CD4-positive, alpha-beta T cell treated with Interleukin-6 for 4 hours (primary cell): Measurements from ENCODE around the gene PAF1.
"Not testable (repeated sequence)": the region's sequence is repeated elsewhere in the genome, so short reads cannot be mapped to it uniquely, and the experiment has no call there.

Source experiments
- DNase-seq: peaks from one replicate; pipeline ENCODE4 v3.0.0-alpha.2; 2020; ENCODE audit warnings: mixed read lengths

Gene PAF1

DNA sequence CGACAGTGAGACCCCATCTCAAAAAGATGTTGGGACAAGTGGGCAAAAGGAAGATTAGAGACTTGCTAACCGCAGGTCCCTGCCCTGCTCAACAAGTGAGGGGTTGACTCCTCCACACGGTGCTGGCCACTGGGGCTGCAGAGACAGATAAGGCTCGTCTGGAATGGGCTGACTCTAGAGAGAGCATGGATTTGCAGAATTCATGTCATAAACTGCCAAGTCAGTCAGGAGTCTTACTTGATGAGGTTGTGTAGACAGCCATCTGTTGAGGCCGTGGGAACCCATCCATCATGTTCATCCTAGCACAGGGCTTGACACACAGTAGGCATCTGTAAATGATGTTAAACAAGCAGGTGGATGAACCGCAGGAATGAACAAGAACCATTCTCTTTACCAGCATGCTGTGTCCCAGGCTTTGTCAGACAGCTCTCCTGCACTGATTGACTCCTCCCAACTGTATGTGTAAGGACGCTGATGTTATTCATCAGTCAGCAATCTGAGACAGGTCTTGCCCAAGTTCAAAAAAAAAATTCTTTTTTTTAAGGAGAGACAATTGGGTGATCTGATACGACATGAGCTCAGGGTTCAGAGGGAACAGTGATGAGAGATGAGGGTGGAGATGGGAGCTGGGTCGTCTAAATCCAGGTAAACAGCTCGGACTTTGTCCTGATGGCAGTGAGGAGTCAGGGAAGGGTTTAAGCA is 8.8 kb downstream of the PAF1 start:
- DNase-seq = no peak

DNA sequence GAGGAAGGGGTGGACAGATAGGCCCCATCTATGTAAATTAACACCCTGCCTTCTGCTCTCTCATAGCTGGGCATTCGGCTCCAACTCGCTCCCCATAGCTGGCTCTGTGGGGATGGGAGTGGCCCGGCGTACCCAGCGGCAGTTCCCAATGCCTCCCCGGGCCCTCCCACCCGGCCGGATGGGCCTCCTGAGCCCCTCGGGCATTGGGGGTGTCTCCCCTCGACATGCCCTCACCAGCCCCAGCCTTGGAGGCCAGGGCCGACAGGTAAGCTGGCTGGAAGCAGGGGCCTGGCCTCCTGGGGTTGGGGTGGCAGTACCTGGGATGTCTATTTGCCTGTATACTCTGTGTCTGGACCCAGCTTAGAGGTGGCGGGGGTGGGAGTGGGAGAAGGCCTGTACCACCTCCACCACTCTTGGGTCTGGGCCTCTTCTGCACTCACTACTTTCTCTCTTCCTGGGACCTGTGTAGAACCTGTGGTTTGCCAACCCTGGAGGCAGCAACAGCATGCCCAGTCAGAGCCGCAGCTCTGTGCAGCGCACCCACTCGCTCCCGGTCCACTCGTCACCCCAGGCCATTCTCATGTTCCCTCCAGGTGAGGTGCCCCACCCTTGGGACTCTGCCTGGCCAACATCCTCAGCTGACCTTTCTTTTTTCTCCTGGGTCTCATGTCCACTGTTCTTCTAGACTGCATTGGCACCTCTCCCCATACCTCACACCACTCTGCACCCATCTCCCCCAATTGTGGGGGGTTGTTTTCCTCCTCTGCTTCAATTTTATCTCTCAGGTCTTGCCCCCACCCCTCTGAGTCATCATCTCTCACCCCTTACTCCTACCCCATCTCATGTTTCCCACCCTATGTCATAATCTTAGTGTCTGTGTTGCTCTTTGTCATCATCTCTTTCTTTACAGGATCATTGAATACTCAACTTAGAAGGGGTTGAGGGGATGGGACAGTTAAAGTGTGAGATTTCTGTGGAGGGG is 10.1 kb downstream of the PAF1 start:
- no peak for DNase-seq

DNA sequence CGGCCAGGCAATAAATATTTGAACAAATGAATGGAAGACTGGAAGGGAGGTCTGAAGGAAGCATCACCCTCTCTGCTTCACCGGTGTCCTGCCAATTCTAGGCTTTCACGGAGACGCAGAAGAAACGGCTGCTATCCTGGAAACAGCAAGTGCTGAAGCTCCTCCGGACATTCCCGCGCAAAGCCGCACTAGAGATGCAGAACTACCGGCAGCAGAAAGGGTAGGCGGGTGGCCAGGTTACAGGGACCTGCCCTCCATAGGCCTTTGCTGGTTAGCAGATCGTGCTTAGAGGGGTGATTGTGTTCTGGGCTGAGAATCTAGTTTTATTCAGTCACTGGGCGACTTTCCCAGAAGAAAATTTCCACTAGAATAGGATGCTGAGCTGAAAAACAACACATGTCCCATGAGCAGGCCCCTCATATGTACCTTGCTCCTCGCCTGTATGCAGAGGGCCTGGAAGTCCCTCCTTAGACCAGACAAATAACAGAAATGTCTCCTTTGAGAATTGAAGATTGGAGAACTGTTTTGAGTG is 11.0 kb downstream of the PAF1 start:
- DNase-seq = no peak

DNA sequence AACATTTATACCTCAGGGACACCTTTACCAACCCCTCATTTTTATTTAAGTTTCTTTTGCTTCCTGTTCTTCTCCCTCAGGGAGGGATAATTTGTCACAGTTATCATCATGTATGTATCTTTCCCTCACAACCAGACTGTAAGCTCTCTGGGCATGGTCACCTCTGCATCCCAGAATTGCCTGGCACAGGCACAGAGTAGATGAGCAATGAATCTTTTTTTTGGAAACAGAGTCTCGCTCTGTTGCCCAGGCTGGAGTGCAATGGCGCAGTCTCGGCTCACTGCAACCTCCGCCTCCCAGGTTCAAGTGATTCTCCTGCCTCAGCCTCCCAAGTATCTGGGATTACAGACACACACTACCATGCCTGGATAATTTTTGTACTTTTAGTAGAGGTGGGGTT is 11.5 kb downstream of the PAF1 start:
- not testable (repeated sequence) for DNase-seq

DNA sequence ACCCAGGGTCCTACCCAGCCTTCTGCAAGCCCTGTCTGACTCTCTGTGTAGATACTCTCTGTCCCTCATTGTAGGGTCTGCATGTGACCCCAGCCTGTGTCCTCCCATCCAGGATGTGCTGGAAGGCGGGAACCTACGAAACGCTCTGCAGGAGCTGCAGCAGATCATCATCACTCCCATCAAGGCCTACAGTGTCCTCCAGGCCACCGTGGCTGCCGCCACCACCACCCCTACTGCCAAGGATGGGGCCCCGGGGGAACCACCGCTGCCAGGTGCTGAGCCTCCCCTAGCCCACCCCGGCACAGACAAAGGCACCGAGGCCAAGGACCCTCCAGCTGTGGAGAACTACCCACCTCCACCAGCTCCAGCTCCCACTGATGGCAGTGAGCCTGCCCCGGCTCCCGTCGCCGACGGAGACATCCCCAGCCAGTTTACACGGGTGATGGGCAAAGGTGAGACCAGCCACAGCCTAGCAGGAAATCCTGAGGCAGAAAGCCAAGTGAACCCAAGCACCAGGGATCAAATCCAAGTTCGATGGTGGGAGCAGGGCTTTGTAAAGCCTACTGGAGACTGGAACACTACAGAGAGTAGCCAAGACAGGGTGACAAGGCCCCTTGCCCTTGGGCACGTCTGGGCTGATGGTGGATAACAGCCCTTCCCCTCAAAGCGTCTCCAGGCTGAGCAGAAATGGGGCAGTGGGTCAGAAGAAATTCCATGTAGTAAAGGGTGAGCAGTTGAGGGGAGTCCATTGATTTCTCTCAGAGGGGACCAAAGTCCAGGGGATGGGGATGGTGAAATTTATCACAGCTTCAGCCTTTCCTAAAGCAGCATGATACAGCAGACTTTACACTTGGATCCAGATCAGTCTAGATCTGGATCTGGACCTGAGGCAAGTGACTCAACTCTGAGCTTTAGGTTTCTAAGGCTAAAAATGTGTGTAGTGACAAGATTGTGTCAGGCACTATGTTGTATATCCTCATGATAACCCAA is 13.2 kb downstream of the PAF1 start:
- DNase-seq = no peak

DNA sequence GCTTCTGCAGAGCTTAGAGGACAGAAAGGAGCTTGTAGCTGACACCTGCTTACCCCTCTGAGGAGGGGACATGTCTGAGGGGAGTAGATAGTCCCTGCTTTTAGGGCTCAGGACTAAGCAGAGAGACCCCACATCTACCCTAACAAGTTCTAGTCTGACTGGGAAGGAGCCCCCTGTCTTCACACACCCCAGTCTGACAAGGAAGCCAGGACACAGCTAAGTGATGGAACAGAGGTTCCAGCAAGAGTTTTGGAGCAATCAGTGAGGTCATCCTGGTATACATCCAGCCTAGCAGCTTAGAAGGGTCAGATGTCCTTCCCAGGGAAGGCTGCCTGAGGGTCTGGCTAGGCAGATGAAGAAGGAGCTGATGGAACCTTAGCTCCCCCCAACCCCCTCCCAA is 15.0 kb downstream of the PAF1 start:
- no peak for DNase-seq

DNA sequence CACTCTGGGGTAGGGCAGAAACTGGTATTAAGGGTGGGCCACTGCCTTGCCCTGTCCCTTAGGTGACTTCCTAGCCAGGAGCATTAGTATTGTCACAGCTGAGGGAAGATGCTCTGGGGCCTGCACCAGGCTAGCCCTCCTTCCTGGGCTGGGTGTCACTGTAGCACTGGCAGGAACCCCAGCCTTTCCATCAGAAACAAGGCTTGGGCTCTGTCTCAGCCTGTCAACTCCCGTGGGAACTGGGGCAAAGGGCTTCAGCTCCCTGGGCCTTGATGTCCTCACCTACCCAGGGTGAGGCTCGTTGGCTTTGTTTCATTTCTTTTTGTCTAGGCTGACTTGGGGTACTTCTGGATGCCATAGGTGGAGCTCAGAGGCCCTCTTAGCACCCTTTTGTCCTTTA is 18.0 kb downstream of the PAF1 start:
- no peak for DNase-seq

DNA sequence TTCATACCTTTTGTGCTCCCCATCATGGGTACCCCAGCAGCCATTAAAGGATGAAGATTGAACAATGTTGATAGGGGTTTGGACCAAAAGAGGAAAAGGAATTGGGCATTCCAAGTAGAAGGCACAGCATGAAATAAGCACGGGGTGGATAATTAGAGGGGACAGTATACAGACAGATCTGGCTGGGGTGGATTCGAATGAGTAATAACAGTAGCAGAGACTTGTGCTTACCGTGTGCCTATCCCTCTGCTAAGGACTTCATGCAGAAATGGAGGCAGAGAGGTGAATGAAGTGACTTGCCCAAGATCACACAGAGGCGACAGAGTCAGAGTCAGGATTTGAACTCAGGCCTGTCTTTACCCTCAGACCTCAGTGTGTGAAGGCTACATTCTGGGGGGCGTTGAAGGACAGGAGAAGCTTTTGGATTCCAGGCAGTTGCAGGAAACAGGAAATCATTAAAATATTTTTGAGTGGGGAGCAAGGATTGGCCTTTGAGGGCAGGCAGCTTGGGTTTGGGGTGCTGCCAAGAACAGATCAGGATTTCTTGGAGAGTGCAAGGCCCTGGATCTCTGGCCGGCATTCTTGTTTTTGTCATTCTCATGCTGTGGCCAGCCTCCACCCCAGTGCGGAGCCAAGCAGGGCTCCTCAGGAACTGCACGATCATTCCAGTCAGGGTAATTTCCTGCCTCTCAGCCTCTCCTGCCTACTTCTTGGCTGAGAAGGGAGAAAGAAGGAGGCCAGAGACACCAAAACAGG is 18.7 kb downstream of the PAF1 start:
- DNase-seq = no peak

DNA sequence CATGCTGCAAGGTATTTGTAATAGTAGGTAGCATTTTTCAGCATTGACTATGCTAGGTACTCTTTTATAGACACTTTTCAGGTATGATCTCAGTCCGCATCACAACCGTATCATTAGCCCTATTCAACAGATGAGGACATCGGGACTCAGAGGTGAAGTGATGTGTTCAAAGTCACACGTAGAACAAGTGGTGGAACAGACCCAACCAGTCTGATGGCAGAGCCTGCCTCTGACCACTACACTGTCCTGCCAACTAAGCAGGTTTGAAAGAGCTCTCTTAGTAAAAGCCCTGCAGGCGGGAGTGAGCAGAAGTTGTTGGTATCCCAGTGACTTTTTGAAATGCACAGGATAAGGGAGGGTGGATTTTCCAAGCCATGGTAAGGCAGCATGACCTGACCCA is 20.2 kb downstream of the PAF1 start:
- DNase-seq = no peak

DNA sequence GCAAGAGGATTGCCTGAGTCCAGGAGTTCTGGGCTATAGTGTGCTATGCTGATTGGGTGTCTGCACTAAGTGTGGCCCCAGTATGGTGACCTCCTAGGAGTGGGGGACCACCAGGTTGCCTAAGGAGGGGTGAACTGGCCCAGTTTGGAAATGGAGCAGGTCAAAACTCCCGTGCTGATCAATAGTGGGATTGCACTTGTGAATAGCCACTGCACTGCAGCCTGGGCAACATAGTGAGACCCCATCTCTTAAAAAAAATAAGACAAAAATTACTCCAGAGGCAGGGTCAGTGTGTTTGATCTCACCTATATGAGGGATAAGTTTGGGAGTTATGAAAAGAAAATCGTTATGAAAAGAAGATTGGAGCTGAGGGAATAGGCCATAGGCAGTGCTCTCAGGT is 21.7 kb downstream of the PAF1 start:
- no peak for DNase-seq

DNA sequence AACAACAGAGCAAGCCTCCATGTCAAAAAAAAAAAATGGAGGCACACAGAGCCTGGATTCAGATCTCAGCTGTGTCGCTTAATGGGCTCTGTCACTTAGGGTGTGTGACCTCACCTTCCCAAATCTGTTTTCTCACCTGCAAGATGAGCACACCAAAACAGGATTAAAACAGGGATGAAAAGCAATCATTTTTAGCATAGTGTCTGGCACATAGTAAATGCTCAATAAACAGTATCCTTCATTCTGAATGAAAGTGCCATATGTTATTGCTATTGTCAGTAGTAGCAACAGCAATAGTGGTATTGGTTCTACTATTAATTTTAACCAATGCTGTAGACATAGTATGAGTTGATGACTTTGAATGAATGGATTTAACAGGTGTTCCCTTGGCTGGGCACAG is 25.4 kb downstream of the PAF1 start:
- DNase-seq = no peak

DNA sequence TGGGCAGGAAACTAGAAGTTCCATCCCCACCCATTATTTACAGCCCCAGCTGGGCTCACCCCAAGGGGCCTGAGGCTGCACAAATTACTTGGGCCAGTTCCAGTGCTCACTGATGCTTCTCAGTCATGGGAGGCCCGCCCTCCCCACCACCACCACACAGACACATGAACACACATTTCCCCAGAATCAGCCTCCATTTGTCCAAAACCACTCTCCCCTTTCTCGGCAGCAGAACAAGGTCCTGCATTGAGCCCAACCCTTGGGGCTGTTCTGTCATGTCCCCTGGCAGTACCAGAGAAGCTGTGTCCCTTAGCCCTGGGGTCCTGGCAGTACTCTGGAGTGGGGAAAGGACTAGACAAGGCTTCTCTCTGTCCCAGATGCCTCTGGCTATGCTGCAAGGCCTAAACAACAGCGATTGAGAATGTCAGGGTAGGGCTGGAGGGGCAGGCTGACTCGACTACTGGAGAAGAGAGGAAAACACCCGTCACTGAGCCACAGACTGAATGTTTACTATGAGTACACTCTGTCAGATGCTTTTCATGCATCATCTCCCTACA is 26.9 kb downstream of the PAF1 start:
- DNase-seq = no peak

DNA sequence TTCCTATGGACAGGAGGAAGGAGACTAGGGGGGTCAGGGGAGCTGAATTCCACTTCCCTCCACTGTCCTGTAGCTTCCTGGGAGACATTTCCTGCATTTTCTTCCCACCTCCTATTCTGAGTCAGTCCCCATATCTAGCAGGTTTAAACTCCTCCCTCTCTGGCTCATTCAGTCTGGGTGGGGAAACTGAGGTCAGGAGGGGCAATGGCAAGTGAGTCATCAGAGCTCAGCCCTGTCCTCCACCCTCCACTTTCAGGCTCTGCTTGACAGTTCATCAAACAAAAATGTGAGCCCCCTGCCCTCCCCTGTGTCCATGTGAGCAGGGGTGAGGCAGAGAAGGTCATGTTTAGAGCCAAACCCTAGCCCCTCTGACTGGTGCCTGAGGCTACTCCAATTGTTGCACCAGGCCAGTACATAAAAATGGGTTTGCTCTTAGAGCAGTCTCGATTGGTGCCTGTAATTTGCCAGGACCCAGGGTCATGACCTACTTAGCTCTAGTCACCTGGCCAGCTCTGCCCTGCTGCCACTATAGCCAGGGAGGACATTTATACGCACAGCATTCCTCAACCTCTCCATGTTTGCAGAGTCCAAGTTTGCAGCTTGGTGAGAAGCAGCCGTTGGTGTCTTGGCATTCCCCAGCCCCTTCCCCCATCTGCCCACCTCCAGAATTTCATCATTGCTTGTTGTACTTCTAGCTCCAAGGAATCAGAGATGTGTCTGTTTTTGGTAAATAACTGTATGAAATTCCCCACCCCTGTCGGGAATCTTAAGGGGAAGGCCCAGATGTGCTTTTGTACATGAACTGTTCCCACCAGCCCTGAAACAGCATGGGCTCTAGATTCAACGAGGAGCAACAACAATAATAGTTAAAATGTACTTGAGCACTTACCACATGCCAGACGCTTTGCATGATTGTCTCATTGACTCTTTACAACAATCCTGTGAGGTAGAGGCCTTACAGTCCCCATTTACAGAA is 27.9 kb downstream of the PAF1 start:
- no peak for DNase-seq

DNA sequence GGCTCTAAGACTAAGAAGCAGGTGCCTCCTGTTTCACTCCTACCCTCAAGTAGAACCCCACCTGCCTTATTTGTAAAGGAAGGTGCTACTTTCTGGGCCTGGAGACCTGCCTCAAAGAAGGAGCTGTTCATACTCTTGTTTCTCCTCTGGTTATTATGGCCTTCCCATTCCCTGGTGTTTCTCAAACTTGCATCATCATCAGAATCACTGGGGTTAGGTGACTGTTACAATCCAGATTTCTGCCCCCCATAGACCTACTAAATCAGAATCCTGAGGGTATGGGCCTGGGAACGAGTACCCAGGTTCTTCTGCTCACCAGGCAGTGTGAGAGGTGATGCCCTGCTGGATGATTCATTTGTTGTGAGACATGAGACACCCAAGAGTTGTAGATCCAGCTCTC is 30.3 kb downstream of the PAF1 start:
- no peak for DNase-seq

DNA sequence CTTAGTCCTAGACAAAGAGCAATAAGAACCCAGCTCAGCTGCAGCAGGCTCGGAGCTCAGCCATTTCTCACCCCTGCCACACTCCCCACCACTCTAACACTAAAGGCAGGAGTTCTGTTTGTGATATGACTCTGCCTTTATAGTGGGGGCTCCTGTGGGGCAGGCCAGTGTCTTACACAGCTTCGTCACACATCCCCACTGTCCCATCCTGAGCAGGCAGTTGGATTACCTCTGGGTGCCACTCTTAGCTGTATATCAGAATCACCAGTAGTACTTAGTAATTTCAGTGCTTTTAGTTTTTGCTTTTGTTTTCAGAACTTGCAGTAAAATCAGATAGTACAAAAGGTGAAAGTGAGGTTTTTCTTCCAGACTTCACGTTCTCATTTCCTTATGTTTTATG is 31.9 kb downstream of the PAF1 start:
- no peak for DNase-seq

DNA sequence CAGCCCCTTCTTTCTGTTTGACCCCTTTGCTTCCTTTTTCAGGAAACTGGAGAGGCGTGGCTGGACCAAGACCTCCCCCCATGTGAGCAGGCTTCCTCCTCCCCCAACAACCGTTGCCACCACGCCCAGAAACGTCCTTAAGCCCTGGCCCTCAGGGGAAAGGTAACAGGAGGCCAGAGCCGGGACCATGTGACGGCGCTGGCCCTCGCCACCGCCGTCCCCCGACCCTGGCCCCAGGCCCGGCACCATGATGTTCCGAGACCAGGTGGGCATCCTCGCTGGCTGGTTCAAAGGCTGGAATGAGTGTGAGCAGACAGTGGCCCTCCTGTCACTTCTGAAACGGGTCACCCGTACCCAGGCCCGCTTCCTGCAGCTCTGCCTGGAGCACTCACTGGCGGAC is 34.3 kb downstream of the PAF1 start:
- no peak for DNase-seq

DNA sequence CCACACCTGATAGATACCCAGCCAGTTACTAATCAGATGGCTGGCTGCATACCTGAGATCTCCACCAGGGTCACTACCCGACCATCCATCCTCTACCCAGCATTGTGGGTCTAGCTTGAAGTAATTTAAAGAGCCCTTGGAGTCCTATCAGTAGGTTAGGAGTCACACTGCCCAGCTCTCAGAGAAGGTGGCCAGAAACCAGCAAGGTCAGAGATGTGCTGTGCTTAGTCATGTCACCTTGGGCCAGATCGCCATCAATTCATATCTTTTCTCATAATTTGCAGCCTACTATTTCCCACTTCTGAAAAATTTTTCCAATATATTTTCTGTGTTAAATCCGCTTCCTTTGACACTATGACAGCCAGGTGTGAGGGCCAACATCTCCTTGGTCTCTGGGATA is 34.8 kb downstream of the PAF1 start:
- no peak for DNase-seq

DNA sequence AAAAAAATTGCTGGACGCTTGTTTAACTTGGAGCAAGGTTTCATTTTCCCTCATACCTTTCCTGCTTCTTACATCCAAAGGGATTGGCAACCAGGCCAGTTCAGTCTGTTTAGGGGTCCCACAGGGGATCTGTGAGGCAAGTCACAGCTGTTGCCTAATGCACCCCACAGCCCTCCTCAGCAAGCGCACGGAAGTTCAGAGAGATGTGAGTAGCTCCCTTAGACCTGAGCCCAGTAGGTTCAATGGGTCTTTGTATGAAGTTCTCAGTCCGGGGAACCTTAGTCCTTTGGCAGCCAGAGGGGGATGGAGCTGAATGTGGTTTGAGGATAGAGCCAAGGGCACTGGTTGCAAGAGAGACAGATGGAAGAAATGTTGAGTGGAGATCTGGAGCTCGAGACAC is 35.7 kb downstream of the PAF1 start:
- DNase-seq = no peak

DNA sequence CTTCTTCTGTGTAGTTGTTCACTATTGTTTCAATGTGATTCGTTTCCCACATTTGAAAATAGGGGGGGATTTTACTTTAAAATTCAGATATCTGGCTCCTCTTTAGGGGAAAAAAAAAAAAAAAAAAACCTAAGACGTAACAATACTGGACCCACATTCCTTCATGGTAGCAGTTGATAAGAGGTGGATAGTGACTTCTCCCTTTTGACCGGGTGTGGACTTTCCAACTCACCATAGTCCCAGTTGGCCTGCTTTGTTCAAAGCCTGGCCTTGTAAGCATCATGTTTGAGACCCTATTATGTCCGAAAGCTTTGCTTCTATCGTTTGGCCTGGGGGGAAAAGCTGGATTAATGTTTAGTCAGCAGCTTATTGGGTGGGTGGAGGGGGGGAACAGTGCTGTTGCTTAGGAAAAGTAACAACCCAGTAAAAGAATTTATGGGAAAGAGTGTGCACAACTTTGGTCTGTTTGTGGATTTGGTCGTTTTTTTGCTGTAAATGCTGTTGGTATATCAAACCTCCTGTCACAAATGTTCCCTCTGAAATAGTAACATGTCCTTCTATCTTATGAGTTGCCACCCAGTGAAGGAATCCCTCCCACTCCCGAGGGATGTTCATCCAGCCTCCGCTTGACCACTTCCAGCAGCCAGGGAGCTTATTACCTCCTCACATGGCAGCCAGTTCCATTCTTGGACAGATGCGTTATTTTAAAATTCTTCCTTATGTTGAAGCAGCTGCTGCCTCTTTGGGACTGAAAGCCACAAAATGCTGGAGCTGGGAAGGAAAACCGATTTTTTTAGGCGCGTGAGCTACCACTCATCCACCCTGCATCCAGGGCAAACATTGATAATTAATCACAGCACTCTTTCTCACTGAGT is 38.3 kb downstream of the PAF1 start:
- no peak for DNase-seq
